IPS-20b (cell line): ENCODE measurements around the gene MBD2.
"Not testable (repeated sequence)": the region's sequence is repeated elsewhere in the genome, so short reads cannot be mapped to it uniquely, and the experiment has no call there.

Source experiments
- H3K27ac ChIP-seq: one replicate; pipeline ENCODE4 v1.5.1; 2013; ENCODE audit warnings: low read length
- H3K27me3 ChIP-seq: 2 replicates; pipeline ENCODE4 v1.6.1; 2013; ENCODE audit warnings: mild to moderate bottlenecking, low read length, inconsistent platforms; ENCODE audit not compliant: insufficient read depth
- H3K36me3 ChIP-seq: 2 replicates; pipeline ENCODE4 v1.6.1; 2013; ENCODE audit warnings: low read depth, mild to moderate bottlenecking, inconsistent platforms, low read length, moderate library complexity; ENCODE audit not compliant: insufficient read depth
- H3K4me1 ChIP-seq: 2 replicates; pipeline ENCODE4 v1.6.1; 2013; ENCODE audit warnings: mild to moderate bottlenecking, control low read depth, inconsistent platforms, low read length, moderate library complexity; ENCODE audit not compliant: insufficient read depth
- H3K4me3 ChIP-seq: 2 replicates; pipeline ENCODE4 v1.5.1; 2013; ENCODE audit warnings: mild to moderate bottlenecking, low read length, inconsistent platforms
- H3K9ac ChIP-seq: 2 replicates; pipeline ENCODE4 v1.6.1; 2013; ENCODE audit warnings: low read depth, mild to moderate bottlenecking, inconsistent platforms, low read length, moderate library complexity
- H3K9me3 ChIP-seq: 2 replicates; pipeline ENCODE4 v1.6.1; 2013; ENCODE audit warnings: mild to moderate bottlenecking, low read depth, low read length, inconsistent platforms; ENCODE audit not compliant: insufficient read depth

The MBD2 gene, protein sequence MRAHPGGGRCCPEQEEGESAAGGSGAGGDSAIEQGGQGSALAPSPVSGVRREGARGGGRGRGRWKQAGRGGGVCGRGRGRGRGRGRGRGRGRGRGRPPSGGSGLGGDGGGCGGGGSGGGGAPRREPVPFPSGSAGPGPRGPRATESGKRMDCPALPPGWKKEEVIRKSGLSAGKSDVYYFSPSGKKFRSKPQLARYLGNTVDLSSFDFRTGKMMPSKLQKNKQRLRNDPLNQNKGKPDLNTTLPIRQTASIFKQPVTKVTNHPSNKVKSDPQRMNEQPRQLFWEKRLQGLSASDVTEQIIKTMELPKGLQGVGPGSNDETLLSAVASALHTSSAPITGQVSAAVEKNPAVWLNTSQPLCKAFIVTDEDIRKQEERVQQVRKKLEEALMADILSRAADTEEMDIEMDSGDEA

DNA sequence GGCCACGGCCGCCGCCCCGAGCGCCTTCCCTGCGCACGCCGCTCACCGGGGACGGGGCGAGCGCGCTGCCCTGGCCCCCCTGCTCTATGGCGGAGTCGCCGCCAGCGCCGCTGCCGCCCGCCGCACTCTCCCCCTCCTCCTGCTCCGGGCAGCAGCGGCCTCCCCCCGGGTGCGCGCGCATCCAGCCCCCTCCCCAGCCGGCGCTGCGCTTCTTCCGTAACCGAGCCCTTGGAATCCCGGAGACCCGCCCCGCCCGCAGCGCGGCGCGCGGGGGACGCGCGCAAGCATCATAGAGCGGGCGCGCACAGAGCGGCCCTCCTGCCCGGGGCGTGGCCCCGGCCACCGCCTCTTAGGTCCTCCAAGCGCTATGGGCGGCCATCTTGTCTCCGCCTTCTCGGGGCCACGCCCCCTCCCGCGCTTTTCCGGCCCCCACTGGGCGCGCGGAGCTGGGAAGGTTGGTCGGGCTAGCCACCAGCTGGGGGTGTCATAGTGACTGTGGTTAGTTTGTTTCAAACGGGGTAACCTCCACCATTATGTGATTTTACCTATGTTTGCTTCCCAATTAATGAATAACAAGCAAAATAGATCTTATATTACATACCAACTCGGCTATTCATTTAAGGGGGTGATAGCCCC is at the start of gene MBD2:
Gene MBD2 (minus strand): TSS at position 291 of the 636 bp plus-strand sequence. CDS start 110 bp downstream, at position 181.
- Histone ChIP-seq H3K9ac (peak within 1 kb of the TSS; percentile 68; the same call in 1 of the 2 replicates), H3K4me3 (peak within 1 kb of the TSS; percentile 86), H3K36me3 (0 out of 2 replicates have a peak, but pooled peaks cover 5% of the 10 kb centered on the region), H3K27me3 (no peaks in the 10 kb centered on the region), H3K27ac (peak within 1 kb of the TSS; percentile 45), H3K4me1 (peaks cover 12% of the 10 kb centered on the region), H3K9me3 (no peaks in the 10 kb centered on the region)

DNA sequence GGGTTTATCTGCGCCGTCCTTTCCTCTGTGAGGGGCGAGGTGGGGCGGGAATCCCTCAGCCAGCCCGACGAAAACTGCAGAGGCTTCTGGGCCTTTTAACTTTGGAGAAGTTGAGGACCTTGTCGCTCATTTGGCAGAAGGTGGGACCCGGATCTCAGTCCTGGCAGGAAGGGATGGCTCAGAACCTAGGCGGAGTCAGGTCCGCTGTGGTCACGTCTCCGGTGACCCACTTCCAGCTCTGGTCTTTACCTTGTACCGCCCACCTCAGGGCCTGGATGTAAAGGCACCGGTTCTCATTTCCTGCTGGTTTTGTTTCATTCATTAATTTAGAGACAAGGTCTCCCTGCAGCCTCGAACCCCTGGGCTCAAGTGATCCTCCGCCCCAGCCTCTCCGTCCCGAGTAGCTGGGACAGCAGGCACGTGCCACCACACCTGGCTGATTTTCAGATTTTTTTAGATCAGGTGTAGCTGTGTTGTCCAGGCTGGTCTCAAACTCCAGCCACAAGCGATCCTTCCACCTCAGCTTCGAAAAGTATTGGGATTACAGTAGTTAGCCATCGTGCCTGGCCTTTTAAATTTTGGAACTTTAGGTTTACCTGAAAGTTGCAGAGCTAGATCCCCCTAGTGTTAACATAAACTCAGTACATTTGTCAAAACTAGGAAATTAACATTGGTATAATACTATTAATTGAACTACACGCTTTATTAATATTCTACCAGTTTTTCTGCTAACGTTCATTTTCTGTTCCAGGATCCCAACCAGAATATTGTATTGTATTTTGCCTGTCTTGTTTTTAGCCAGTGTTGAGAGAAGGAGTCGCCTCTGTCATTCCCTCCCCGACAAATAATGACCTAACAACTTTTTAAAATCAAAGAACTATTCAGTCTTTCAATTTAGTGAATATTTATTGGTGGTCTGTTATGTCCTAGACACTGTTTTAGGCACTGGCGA is 45.7 kb upstream of the MBD2 start:
- no peaks in the 10 kb centered on the region for H3K27me3 ChIP-seq
- peak overlapping the region; percentile 86 for H3K4me3 ChIP-seq
- peaks cover 9% of the 10 kb centered on the region; the same call in 1 of the 2 replicates for H3K4me1 ChIP-seq
- peaks cover 8% of the 10 kb centered on the region for H3K36me3 ChIP-seq
- no peaks in the 10 kb centered on the region for H3K9me3 ChIP-seq
- peak overlapping the region; percentile 73 for H3K27ac ChIP-seq
- H3K9ac ChIP-seq, result peak overlapping the region; percentile 92; the same call in 1 of the 2 replicates

DNA sequence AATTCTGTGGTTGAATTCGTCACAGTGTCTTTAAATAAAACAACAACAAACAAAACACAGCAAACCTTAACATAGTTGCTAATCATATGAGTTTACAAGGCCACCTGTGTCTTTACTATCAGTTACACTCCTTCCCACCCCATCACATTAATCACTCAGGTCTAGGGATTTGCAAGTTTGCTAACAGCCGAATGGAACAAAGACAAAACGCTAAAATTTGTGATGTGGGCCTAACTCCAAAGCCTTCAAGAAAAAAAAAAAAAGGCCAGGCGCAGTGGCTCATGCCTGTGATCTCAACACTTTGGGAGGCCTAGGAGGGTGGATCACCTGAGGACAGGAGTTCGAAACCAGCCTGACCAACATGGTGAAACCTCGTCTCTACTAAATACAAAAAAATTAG is 44.3 kb upstream of the MBD2 start:
- peaks cover under 1% of the 10 kb centered on the region; the same call in 1 of the 2 replicates for H3K36me3 ChIP-seq
- peaks cover 9% of the 10 kb centered on the region; the same call in 1 of the 2 replicates for H3K4me1 ChIP-seq
- H3K27ac ChIP-seq, result no peak overlapping the region
- no peaks in the 10 kb centered on the region for H3K9me3 ChIP-seq
- peak overlapping the region; percentile 92; the same call in 1 of the 2 replicates for H3K9ac ChIP-seq
- H3K4me3 ChIP-seq, result peak overlapping the region; percentile 86
- no peaks in the 10 kb centered on the region for H3K27me3 ChIP-seq

DNA sequence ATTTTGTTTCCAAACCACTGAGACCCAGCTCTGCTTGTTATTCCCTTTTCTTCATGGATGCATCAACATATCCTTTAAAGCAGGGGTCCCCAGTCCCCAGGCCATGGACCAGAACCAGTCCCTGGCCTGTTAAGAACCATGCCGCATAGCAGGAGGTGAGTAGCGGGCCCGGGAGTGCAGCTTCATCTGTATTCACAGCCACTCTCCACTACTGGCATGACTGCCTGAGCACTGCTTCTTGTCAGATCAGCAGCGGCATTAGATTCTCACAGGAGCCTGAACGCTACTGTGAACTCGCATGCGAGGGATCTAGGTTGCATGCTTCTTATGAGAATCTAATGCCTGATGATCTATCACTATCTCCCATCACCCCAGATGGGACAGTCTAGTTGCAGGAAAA is 43.2 kb upstream of the MBD2 start:
- H3K9me3 ChIP-seq, result no peaks in the 10 kb centered on the region
- H3K4me3 ChIP-seq, result no peak overlapping the region
- H3K36me3 ChIP-seq, result no peaks in the 10 kb centered on the region
- H3K27me3 ChIP-seq, result no peaks in the 10 kb centered on the region
- peaks cover 9% of the 10 kb centered on the region; the same call in 1 of the 2 replicates for H3K4me1 ChIP-seq
- no peak overlapping the region for H3K27ac ChIP-seq
- no peak overlapping the region for H3K9ac ChIP-seq

DNA sequence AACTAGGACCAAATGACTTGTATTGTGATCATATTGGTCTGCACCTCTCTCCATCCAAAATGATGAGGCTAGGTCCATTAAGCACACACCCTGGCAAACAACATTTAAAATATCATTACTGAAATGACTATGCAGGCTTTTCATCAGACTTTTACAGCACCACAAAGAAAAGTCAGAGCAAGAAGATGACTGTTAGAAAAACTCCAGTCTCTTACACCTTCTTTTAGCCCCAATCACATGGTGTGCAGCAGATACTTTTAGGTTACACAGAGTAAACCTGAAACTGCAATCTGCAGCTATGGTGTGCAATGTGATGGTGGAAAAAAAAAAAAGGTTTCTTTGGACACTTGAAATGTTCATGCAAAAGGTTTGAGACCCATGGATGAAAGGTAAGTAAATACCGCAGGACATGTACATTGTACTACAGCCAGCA is 39.5 kb upstream of the MBD2 start:
- no peak overlapping the region for H3K9ac ChIP-seq
- no peaks in the 10 kb centered on the region for H3K27me3 ChIP-seq
- no peaks in the 10 kb centered on the region for H3K9me3 ChIP-seq
- no peaks in the 10 kb centered on the region for H3K4me1 ChIP-seq
- no peak overlapping the region for H3K4me3 ChIP-seq
- H3K36me3 ChIP-seq, result no peaks in the 10 kb centered on the region
- no peak overlapping the region for H3K27ac ChIP-seq

DNA sequence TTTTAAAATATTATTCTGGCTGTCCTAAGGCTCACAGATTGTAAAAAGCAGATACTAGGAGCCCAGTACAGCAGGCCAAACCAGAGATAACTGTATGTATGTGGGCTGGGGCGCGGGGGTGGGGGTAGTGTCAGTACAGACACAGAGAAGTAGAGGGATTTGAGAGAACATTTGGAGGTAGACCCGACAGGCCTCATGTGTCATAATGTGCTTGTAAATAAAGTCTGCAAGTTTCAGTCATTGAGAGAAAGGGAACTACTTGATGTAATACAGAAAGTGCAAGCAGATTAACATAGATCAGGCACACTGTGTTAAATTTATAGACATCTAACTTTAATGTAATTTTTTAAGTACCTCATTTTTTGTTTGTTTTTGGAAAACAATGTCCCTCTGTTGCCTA is 37.4 kb upstream of the MBD2 start:
- no peak overlapping the region for H3K4me3 ChIP-seq
- no peaks in the 10 kb centered on the region for H3K36me3 ChIP-seq
- H3K27me3 ChIP-seq, result no peaks in the 10 kb centered on the region
- H3K27ac ChIP-seq, result no peak overlapping the region
- H3K4me1 ChIP-seq, result peaks cover 9% of the 10 kb centered on the region
- H3K9ac ChIP-seq, result no peak overlapping the region
- H3K9me3 ChIP-seq, result no peaks in the 10 kb centered on the region

DNA sequence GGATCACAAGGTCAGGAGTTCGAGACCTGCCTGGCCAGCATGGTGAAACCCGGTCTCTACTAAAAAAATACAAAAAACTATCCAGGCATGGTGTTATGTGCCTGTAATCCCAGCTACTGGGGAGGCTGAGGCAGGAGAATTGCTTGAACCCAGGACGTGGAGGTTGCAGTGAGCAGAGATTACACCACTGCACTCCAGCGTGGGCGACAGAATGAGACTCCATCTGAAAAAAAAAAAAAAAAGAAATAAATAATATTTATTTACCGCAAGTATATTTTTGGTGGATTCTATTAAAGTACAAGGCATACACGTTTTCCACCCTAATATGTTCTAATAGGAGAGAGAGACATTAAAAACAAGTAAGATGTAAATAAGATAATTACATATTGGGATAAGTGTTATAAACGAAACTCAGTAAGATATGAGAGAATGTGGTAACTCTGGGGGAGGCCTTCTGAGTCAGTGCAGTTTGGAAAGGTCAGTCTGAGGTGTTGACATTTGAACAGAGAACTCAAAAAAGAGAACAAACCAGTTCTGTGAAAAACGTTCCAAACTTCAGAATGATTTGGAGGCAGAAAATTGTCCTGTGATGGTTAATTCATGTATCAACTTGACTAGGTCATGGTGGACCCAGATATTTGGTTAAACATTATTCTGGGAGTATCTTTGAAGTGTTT is 36.1 kb upstream of the MBD2 start:
- no peak overlapping the region for H3K27ac ChIP-seq
- no peaks in the 10 kb centered on the region for H3K36me3 ChIP-seq
- H3K4me3 ChIP-seq, result no peak overlapping the region
- peaks cover 16% of the 10 kb centered on the region for H3K4me1 ChIP-seq
- H3K9me3 ChIP-seq, result no peaks in the 10 kb centered on the region
- H3K9ac ChIP-seq, result no peak overlapping the region
- H3K27me3 ChIP-seq, result no peaks in the 10 kb centered on the region

DNA sequence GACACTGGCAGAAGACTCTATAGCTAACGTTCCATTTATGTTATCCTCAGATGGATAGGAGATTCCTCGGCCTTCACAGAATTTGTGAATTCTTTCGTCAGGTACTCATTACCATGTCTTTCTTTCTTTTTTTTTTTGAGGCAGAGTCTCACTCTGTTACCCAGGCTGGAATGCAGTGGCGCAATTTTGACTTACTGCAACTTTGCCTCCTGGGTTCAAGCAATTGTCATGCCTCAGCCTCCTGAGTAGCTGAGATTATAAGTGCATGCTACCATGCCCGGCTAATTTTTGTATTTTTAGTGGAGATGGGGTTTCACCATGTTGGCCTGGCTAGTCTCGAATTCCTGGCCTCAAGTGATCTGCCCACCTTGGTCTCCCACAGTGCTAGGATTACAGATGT is 33.3 kb upstream of the MBD2 start:
- H3K27ac ChIP-seq, H3K9me3 ChIP-seq, H3K27me3 ChIP-seq, H3K9ac ChIP-seq, H3K36me3 ChIP-seq: not testable (repeated sequence)
- Histone ChIP-seq H3K4me1 (peaks cover 31% of the 10 kb centered on the region), H3K4me3 (peak overlapping the region; percentile 27; the same call in 1 of the 2 replicates)

DNA sequence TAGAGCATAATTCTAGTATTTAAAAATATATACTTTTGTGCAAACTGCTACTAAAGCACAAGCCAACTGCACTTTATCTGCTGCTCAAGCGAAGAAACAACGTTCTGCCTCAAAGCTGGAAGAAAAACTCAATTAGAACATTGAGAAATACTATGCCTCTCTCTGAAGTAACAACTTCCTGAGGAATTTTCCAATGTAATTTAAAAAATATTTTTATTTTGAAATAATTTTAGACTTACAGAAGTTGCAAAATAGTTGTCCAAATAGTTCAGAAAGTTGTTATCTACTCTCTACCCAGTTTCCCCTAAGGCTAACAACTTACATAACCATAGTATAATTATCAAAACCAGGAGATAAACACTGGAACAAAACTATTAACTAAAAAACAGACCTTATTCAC is 32.5 kb upstream of the MBD2 start:
- no peaks in the 10 kb centered on the region for H3K9me3 ChIP-seq
- H3K4me3 ChIP-seq, result 0 out of 2 replicates have a peak overlapping the region, but pooled peaks have one; percentile 27
- H3K4me1 ChIP-seq, result peaks cover 31% of the 10 kb centered on the region
- H3K27ac ChIP-seq, result no peak overlapping the region
- H3K9ac ChIP-seq, result no peak overlapping the region
- H3K27me3 ChIP-seq, result no peaks in the 10 kb centered on the region
- no peaks in the 10 kb centered on the region for H3K36me3 ChIP-seq

DNA sequence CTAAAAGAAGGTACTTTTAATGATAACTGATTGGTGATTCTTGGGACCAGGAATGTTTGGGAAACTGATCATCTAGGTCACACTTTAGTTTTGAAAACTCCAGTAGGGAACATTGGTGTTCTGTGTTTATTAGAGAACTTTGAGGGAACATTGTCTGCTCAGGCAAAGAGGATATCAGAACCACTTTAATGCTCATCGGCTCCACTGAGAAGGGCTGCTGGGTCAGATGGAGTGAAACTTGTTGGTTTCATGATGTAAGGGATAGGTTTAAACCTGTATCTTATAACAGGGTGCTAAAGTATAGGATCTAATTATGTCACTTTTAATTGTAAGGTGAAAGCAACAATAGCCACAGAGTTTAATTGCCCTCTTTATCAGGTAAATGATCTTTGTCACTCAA is 30.7 kb upstream of the MBD2 start:
- Histone ChIP-seq H3K36me3 (no peaks in the 10 kb centered on the region), H3K4me3 (no peak overlapping the region), H3K27me3 (no peaks in the 10 kb centered on the region), H3K9me3 (no peaks in the 10 kb centered on the region), H3K27ac (no peak overlapping the region), H3K9ac (no peak overlapping the region), H3K4me1 (peaks cover 31% of the 10 kb centered on the region)
